ENCODE measurements around the gene MFSD12.

MFSD12 gene

GRCh38 chr19:3548606-3549005 is 8.8 kb downstream of the MFSD12 start:
- no peak for DNase-seq (ENCODE audit: low read depth, low spot score)
- TF ChIP-seq CTCF (IDR thresholded peaks at IDR 0.05; ENCODE audit: low read depth, low read length): no peak
- in situ Hi-C loops (cut with HindIII; ENCODE audit: low sequenced_read_pairs): no loop called here
- no peak overlapping the region for H3K4me3 ChIP-seq (ENCODE audit: low read depth, low read length)

- no peak for DNase-seq (ENCODE audit: low read depth, low spot score)
- in situ Hi-C loops (cut with HindIII; ENCODE audit: low sequenced_read_pairs): no loop called here
- no peak for TF ChIP-seq CTCF (IDR thresholded peaks at IDR 0.05; ENCODE audit: low read depth, low read length)
- no peak overlapping the region for H3K4me3 ChIP-seq (ENCODE audit: low read depth, low read length)
These were observed 9.6 kb downstream of the MFSD12 start for GRCh38 chr19:3547767-3548282.

- H3K4me3 ChIP-seq (ENCODE audit: low read depth, low read length): no peak overlapping the region
- DNase-seq (ENCODE audit: low read depth, low spot score): no peak
- peak; percentile 65 for TF ChIP-seq CTCF (IDR thresholded peaks at IDR 0.05; ENCODE audit: low read depth, low read length)
- in situ Hi-C loops (cut with HindIII; ENCODE audit: low sequenced_read_pairs): no loop called here
These were observed 10.1 kb downstream of the MFSD12 start for GRCh38 chr19:3547301-3547731.

- DNase-seq (ENCODE audit: low read depth, low spot score): no peak
- TF ChIP-seq CTCF (IDR thresholded peaks at IDR 0.05; ENCODE audit: low read depth, low read length): no peak
- no peak overlapping the region for H3K4me3 ChIP-seq (ENCODE audit: low read depth, low read length)
- in situ Hi-C loops (cut with HindIII; ENCODE audit: low sequenced_read_pairs): no loop called here
These were observed 11.3 kb downstream of the MFSD12 start for GRCh38 chr19:3546119-3546518.

GRCh38 chr19:3545669-3546034 is 11.7 kb downstream of the MFSD12 start:
- TF ChIP-seq CTCF (IDR thresholded peaks at IDR 0.05; ENCODE audit: low read depth, low read length): no peak
- in situ Hi-C loops (cut with HindIII; ENCODE audit: low sequenced_read_pairs): no loop called here
- DNase-seq (ENCODE audit: low read depth, low spot score): no peak
- no peak overlapping the region for H3K4me3 ChIP-seq (ENCODE audit: low read depth, low read length)

GRCh38 chr19:3544742-3545668 is 12.4 kb downstream of the MFSD12 start:
- peak; percentile 99 for TF ChIP-seq CTCF (IDR thresholded peaks at IDR 0.05; ENCODE audit: low read depth, low read length)
- in situ Hi-C loops (cut with HindIII; ENCODE audit: low sequenced_read_pairs): no loop called here
- no peak overlapping the region for H3K4me3 ChIP-seq (ENCODE audit: low read depth, low read length)
- peak; percentile 51 for DNase-seq (ENCODE audit: low read depth, low spot score)
